Measurements from ENCODE around the gene EGLN1.

DNA sequence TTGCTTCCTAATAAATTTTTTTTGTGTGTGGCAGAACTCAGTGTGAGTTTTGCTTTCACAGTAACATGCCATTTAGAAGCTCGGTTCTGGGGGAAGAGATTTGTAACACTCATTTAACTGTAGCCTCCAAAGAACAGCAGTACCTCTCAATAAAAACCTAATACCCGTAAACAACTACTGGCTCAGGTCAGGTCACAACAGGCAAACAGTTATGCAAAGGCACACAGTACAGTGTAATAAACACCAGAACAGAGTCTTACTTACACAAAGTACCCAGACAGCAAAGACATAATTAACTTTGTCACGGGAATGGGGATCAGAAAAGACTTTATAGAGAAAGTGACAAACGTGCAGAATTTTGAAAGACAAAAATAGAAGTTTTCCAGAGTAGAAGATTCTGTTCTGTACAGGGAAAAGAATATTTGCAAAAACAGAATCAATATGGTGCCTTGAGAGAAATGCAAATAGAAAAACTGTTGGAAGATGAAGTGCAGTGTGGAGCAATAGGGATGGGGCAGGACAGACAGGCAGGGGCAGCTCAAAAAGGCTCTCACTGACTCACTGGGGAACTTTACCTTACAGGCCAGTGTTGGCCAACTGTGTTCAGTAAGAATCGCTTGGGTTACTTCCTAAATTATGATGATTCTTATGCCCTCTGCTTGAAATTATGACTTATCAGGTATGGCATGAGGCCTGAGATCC is 38.8 kb downstream of the EGLN1 start:
- TF ChIP-seq POLR2A (IDR thresholded peaks at IDR 0.05), result no peak
- TF ChIP-seq, protein P1, sequence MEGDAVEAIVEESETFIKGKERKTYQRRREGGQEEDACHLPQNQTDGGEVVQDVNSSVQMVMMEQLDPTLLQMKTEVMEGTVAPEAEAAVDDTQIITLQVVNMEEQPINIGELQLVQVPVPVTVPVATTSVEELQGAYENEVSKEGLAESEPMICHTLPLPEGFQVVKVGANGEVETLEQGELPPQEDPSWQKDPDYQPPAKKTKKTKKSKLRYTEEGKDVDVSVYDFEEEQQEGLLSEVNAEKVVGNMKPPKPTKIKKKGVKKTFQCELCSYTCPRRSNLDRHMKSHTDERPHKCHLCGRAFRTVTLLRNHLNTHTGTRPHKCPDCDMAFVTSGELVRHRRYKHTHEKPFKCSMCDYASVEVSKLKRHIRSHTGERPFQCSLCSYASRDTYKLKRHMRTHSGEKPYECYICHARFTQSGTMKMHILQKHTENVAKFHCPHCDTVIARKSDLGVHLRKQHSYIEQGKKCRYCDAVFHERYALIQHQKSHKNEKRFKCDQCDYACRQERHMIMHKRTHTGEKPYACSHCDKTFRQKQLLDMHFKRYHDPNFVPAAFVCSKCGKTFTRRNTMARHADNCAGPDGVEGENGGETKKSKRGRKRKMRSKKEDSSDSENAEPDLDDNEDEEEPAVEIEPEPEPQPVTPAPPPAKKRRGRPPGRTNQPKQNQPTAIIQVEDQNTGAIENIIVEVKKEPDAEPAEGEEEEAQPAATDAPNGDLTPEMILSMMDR (IDR thresholded peaks at IDR 0.05), result no peak

Measured in thyroid gland (tissue), 4 donors.